Measurements from ENCODE around the gene OR2D3.
A peak's percentile ranks its signal among the peaks of the same experiment; 100 is the strongest.
"Not testable (repeated sequence)": the region's sequence is repeated elsewhere in the genome, so short reads cannot be mapped to it uniquely, and the experiment has no call there.

Gene OR2D3

DNA sequence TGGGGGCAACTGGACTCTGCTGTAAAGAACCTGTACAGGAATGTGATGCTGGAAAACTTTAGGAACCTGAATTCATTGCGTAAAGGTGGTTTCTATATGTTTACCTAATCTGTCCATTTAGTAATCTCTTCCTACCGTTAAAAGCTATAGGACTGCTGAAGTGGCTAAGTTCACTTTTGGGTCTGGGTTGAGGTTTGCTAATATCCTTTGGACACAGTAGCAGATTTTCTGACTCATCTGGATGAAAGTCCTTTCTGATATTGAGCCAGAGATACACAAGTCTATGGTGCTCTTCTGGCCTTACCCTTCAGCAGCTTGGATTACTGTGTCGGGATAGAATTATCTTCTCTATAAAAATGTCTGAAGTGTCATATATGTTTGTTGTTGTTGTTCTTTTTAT lies 22.3 kb downstream of the OR2D3 start:
- in situ Hi-C loops (cut with HindIII; ENCODE audit: low sequenced_read_pairs) = no loop called here
- H3K4me3 ChIP-seq (ENCODE audit: low read depth, low read length) = no peak overlapping the region
- peak; percentile 43 for DNase-seq (ENCODE audit: low read depth, low spot score)
- TF ChIP-seq, protein P1, sequence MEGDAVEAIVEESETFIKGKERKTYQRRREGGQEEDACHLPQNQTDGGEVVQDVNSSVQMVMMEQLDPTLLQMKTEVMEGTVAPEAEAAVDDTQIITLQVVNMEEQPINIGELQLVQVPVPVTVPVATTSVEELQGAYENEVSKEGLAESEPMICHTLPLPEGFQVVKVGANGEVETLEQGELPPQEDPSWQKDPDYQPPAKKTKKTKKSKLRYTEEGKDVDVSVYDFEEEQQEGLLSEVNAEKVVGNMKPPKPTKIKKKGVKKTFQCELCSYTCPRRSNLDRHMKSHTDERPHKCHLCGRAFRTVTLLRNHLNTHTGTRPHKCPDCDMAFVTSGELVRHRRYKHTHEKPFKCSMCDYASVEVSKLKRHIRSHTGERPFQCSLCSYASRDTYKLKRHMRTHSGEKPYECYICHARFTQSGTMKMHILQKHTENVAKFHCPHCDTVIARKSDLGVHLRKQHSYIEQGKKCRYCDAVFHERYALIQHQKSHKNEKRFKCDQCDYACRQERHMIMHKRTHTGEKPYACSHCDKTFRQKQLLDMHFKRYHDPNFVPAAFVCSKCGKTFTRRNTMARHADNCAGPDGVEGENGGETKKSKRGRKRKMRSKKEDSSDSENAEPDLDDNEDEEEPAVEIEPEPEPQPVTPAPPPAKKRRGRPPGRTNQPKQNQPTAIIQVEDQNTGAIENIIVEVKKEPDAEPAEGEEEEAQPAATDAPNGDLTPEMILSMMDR (IDR thresholded peaks at IDR 0.05; ENCODE audit: low read depth, low read length) = no peak

GRCh38 chr11:6954248-6954647 lies 33.4 kb downstream of the OR2D3 start:
- in situ Hi-C loops (cut with HindIII; ENCODE audit: low sequenced_read_pairs); DNase-seq (ENCODE audit: low read depth, low spot score); H3K4me3 ChIP-seq (ENCODE audit: low read depth, low read length): not testable (repeated sequence)

GRCh38 chr11:6962141-6962540 lies 41.3 kb downstream of the OR2D3 start:
- TF ChIP-seq, protein P1 (IDR thresholded peaks at IDR 0.05; ENCODE audit: low read depth, low read length) = no peak
- no peak overlapping the region for H3K4me3 ChIP-seq (ENCODE audit: low read depth, low read length)
- in situ Hi-C loops (cut with HindIII; ENCODE audit: low sequenced_read_pairs) = no loop called here
- DNase-seq (ENCODE audit: low read depth, low spot score) = no peak

DNA sequence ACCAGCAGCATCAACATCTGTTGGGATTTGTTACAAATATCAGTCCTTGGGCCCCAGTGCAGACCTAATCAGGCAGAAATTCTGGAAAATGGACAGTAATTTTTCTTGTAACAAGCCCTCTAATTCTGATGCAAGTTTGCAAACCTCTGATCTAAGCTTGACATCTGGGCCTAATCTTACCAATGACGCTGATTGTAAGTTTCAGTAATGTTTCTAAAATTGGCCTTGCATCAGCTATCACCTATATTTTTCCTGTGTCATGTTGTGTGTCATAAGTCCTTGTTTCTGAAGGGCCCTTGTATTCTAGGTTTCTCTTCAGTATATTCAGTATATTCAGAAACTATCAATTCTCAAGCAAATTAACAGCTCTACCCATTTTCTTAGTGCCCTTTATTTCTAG lies 41.9 kb downstream of the OR2D3 start:
- DNase-seq (ENCODE audit: low read depth, low spot score) = no peak
- H3K4me3 ChIP-seq (ENCODE audit: low read depth, low read length) = no peak overlapping the region
- TF ChIP-seq, protein P1 (IDR thresholded peaks at IDR 0.05; ENCODE audit: low read depth, low read length) = no peak
- in situ Hi-C loops (cut with HindIII; ENCODE audit: low sequenced_read_pairs) = no loop called here

DNA sequence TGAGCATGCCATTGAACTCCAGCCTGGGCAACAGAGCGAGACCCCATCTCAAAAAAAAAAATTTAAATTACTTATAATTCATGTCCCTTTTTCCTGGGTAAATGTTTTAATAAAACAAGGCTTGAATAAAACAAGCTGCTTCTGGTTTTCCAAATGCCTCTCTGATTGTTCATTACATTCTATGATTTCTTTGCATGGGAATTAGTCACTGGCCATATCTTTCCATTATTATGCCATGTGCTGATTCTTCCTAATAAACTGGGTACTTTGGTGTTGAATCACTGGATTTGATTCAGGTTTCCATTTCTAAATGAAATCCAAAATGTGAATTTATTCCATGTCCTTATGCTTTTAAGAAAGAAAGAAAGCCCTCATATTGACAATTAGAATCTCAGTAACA lies 48.0 kb downstream of the OR2D3 start:
- in situ Hi-C loops (cut with HindIII; ENCODE audit: low sequenced_read_pairs) = no loop called here
- H3K4me3 ChIP-seq (ENCODE audit: low read depth, low read length) = no peak overlapping the region
- peak; percentile 60 for DNase-seq (ENCODE audit: low read depth, low spot score)
- TF ChIP-seq, protein P1 (IDR thresholded peaks at IDR 0.05; ENCODE audit: low read depth, low read length) = no peak

- DNase-seq (ENCODE audit: low read depth, low spot score) = peak; percentile 22
- in situ Hi-C loops (cut with HindIII; ENCODE audit: low sequenced_read_pairs); H3K4me3 ChIP-seq (ENCODE audit: low read depth, low read length): not testable (repeated sequence)
Measured at GRCh38 chr11:6969854-6970253, 49.1 kb downstream of the OR2D3 start.

Measured in astrocyte of the spinal cord (primary cell).